Hepatocyte (in vitro differentiated cells): Measurements from ENCODE around the gene TFCP2L1. TPM values are rescaled to one million over a fixed set of nuclear protein-coding genes. Genes with fewer than 3 reads are reported as not detected.

Source experiments
- DNase-seq: peaks from one replicate; pipeline ENCODE4 v3.0.0-alpha.2; 2016; ENCODE audit warnings: low spot score
- H2AFZ ChIP-seq: fragments of 200-600 bp; sonication (generic); 2 replicates; pipeline ENCODE4 v1.6.0; 2016; ENCODE audit warnings: antibody characterized with exemption, mild to moderate bottlenecking
- H3K27ac ChIP-seq: fragments of 200-600 bp; sonication (generic); 2 replicates; pipeline ENCODE4 v1.5.1; 2016; ENCODE audit warnings: mild to moderate bottlenecking
- H3K27me3 ChIP-seq: fragments of 200-600 bp; sonication (generic); 2 replicates; pipeline ENCODE4 v1.6.1; 2016
- H3K36me3 ChIP-seq: fragments of 200-600 bp; sonication (generic); replicated peaks from 2 replicates; pipeline ENCODE4 v1.5.1; 2016; ENCODE audit warnings: low read depth; ENCODE audit not compliant: insufficient read depth
- H3K4me1 ChIP-seq: fragments of 200-600 bp; sonication (generic); 2 replicates; pipeline ENCODE4 v1.5.1; 2016; ENCODE audit warnings: mild to moderate bottlenecking, moderate library complexity; ENCODE audit not compliant: insufficient read depth
- H3K4me2 ChIP-seq: fragments of 200-600 bp; sonication (generic); 2 replicates; pipeline ENCODE4 v1.6.0; 2016
- H3K4me3 ChIP-seq: fragments of 200-600 bp; sonication (generic); 2 replicates; pipeline ENCODE4 v1.5.1; 2016; ENCODE audit warnings: mild to moderate bottlenecking
- H3K79me2 ChIP-seq: fragments of 200-600 bp; sonication (generic); 2 replicates; pipeline ENCODE4 v1.6.0; 2017; ENCODE audit warnings: mild to moderate bottlenecking
- H3K9me2 ChIP-seq: fragments of 200-600 bp; sonication (generic); replicated peaks from 2 replicates; pipeline ENCODE4 v1.6.0; 2017; ENCODE audit warnings: mild to moderate bottlenecking; ENCODE audit not compliant: insufficient read depth
- H3K9me3 ChIP-seq: fragments of 200-600 bp; sonication (generic); 2 replicates; pipeline ENCODE4 v1.5.1; 2016; ENCODE audit warnings: low read depth, mild to moderate bottlenecking
- H4K20me1 ChIP-seq: fragments of 200-600 bp; sonication (generic); 2 replicates; pipeline ENCODE4 v1.6.0; 2016; ENCODE audit warnings: mild to moderate bottlenecking; ENCODE audit not compliant: insufficient read depth, poor library complexity, severe bottlenecking
- CTCF ChIP-seq: fragments of 200-600 bp; sonication (generic); IDR thresholded peaks from 2 replicates; pipeline ENCODE4 v1.5.1; 2016; ENCODE audit warnings: antibody characterized with exemption, mild to moderate bottlenecking; ENCODE audit not compliant: poor library complexity
- EZH2 ChIP-seq: fragments of 200-600 bp; sonication (generic); IDR thresholded peaks from 2 replicates; pipeline ENCODE4 v1.6.1; 2016; ENCODE audit warnings: antibody characterized with exemption, mild to moderate bottlenecking, borderline replicate concordance
- EZH2phosphoT487 ChIP-seq: fragments of 200-600 bp; sonication (generic); IDR thresholded peaks from one replicate; pipeline ENCODE4 v1.6.1; 2018; ENCODE audit warnings: antibody characterized with exemption, mild to moderate bottlenecking, low read depth, moderate library complexity; ENCODE audit not compliant: unreplicated experiment, severe bottlenecking
- WGBS: methylation state at CpG from one replicate; pipeline ENCODE4 v1.1.6; 2016; ENCODE audit warnings: low lambda C conversion rate; ENCODE audit errors: missing lambda C conversion rate; 5-methylcytosine and 5-hydroxymethylcytosine counted together
- polyA plus RNA-seq: library from polyadenylated mRNA; unstranded; fragments of >200 nt; fragmentation: Nextera tagmentation; extraction: Ambion mirVana; gene quantifications from 2 replicates; pipeline ENCODE4 v1.2.1, GENCODE V29; 2016
- total RNA-seq: library from RNA; depleted of rRNA; stranded (reverse); fragments of >200 nt; gene quantifications from 2 replicates; pipeline ENCODE4 v1.2.3, GENCODE V29; 2014

Gene TFCP2L1
- total and polyA plus RNA-seq, 2 experiments from 2014 or later: 1.1 to 2.5 TPM

- Histone ChIP-seq H4K20me1 (no peaks in the 10 kb centered on the region), H3K4me2 (no peak overlapping the region), H3K27me3 (peaks cover 21% of the 10 kb centered on the region)
These were observed 3.3 kb downstream of the TFCP2L1 start for GRCh38 chr2:121281694-121282093.

DNA sequence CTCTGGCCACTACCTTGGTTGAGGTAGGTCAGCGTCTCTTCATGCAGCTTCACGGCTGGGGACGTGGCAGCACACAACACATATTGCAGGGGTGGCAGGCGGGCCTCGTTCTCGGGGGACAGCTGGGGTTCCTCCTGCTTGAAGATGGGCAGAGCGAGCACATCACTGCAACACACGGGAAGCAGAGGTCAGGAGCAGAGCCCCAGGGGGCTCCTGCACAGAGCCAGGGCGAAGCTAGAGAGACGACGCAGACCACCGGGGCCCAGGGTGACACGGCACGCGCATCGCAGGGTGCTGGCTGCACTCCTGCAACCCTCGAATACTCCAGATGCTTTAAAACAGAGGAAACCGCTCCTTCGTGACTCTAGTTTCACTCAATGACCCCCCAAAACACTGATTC lies 3.9 kb downstream of the TFCP2L1 start:
- Histone ChIP-seq H3K4me2 (no peak overlapping the region), H3K36me3 (no peaks in the 10 kb centered on the region), H3K27me3 (peaks cover 20% of the 10 kb centered on the region), H4K20me1 (no peaks in the 10 kb centered on the region), H3K4me1 (peaks cover 17% of the 10 kb centered on the region), H3K27ac (no peak overlapping the region), H2AFZ (no peak overlapping the region), H3K9me3 (no peaks in the 10 kb centered on the region), H3K79me2 (no peaks in the 10 kb centered on the region), H3K9me2 (no peaks in the 10 kb centered on the region), H3K4me3 (no peak overlapping the region)
- no peak for DNase-seq
- WGBS: 94% methylated on average over 19 of the region's 19 CpGs
- no peak for TF ChIP-seq EZH2
- TF ChIP-seq CTCF: no peak
- no peak for TF ChIP-seq EZH2phosphoT487

More at GRCh38 chr2:121281694-121282093, 3.3 kb downstream of the TFCP2L1 start:
- Histone ChIP-seq H2AFZ (no peak overlapping the region), H3K4me3 (no peak overlapping the region), H3K4me1 (peaks cover 17% of the 10 kb centered on the region), H3K9me3 (no peaks in the 10 kb centered on the region), H3K36me3 (no peaks in the 10 kb centered on the region), H3K9me2 (no peaks in the 10 kb centered on the region), H3K79me2 (no peaks in the 10 kb centered on the region), H3K27ac (no peak overlapping the region)
- WGBS: 89% methylated on average over 6 of the region's 7 CpGs
- no peak for DNase-seq
- TF ChIP-seq EZH2phosphoT487 (no peak), CTCF (no peak), EZH2 (no peak)

- peaks cover 13% of the 10 kb centered on the region for H3K27me3 ChIP-seq
- H3K79me2 ChIP-seq: no peaks in the 10 kb centered on the region
- H2AFZ ChIP-seq: no peak overlapping the region
- TF ChIP-seq EZH2phosphoT487 (no peak), EZH2 (no peak), CTCF (no peak)
- no peak overlapping the region for H3K4me3 ChIP-seq
- no peak overlapping the region for H3K27ac ChIP-seq
- 92% methylated on average over 10 of the region's 10 CpGs for WGBS
- no peaks in the 10 kb centered on the region for H3K36me3 ChIP-seq
- H3K9me3 ChIP-seq: no peaks in the 10 kb centered on the region
- H4K20me1 ChIP-seq: no peaks in the 10 kb centered on the region
- no peak overlapping the region for H3K4me2 ChIP-seq
- DNase-seq: no peak
- H3K4me1 ChIP-seq: peaks cover 15% of the 10 kb centered on the region
- H3K9me2 ChIP-seq: no peaks in the 10 kb centered on the region
These were observed 5.4 kb downstream of the TFCP2L1 start for GRCh38 chr2:121279476-121280220.
